SK-N-SH (cell line): ENCODE measurements around the gene MYO5C. TPM values are rescaled to one million over a fixed set of nuclear protein-coding genes. Genes with fewer than 3 reads are reported as not detected.

ENCODE experiments used
- CTCF ChIA-PET: fragments of 300-600, 350-600 bp; formaldehyde crosslinking; extraction: SDS; loops from one replicate; lab custom pipeline; 2021; lab: Yijun Ruan, JAX
- POLR2A ChIA-PET: fragments of 350-600 bp; sonication (Branson Sonifier 250); formaldehyde crosslinking; extraction: SDS; loops from one replicate; lab custom pipeline; 2020; ENCODE audit warnings: antibody characterized with exemption, inconsistent platforms; lab: Yijun Ruan, JAX
- DNase-seq: peaks from one replicate; pipeline ENCODE4 v3.0.0; 2012
- H2AFZ ChIP-seq: fragments of 200-600 bp; sonication (generic); 2 replicates; pipeline ENCODE4 v1.8.1; 2016; ENCODE audit warnings: antibody characterized with exemption, mild to moderate bottlenecking, low read depth
- H3F3A ChIP-seq: fragments of 200-600 bp; sonication (generic); replicated peaks from 2 replicates; pipeline ENCODE3; 2016; ENCODE audit warnings: antibody characterized with exemption, mild to moderate bottlenecking; ENCODE audit not compliant: insufficient read depth
- H3K27ac ChIP-seq, 2 experiments: fragments of 200-500 bp in 1 of 2; fragments of 200-600 bp in 1 of 2; sonication (Bioruptor generic) in 1 of 2; sonication (generic), shearing (Covaris generic) in 1 of 2; 2 replicates each; pipeline versions ENCODE4 v1.5.1 to v1.6.1; 2014 to 2016; ENCODE audit warnings: low read depth in 2 of 2, inconsistent platforms in 1 of 2, low read length in 1 of 2, mild to moderate bottlenecking in 1 of 2, mixed read lengths in 1 of 2
- H3K27me3 ChIP-seq: fragments of 200-600 bp; sonication (generic), shearing (Covaris generic); 2 replicates; pipeline ENCODE4 v1.6.1; 2016; ENCODE audit warnings: mixed run types; ENCODE audit not compliant: insufficient read depth
- H3K36me3 ChIP-seq, 2 experiments: fragments of 200-500 bp in 1 of 2; fragments of 200-600 bp in 1 of 2; sonication (Bioruptor generic) in 1 of 2; sonication (generic) in 1 of 2; replicated peaks in 1 of 2; 2 replicates each; pipeline versions ENCODE3 to v1.5.1; 2014 to 2016; ENCODE audit warnings: low read length in 1 of 2, mild to moderate bottlenecking in 1 of 2; ENCODE audit not compliant: insufficient read depth in 2 of 2, control insufficient read depth in 1 of 2
- H3K4me1 ChIP-seq, 2 experiments: fragments of 200-500 bp in 1 of 2; fragments of 200-600 bp in 1 of 2; sonication (Bioruptor generic) in 1 of 2; sonication (generic), shearing (Covaris generic) in 1 of 2; 2 replicates each; pipeline versions ENCODE4 v1.5.1 to v1.6.1; 2014 to 2016; ENCODE audit warnings: low read depth in 1 of 2, low read length in 1 of 2, mixed run types in 1 of 2; ENCODE audit not compliant: insufficient read depth in 2 of 2, control insufficient read depth in 1 of 2
- H3K4me2 ChIP-seq: fragments of 200-600 bp; sonication (generic), shearing (Covaris generic); 2 replicates; pipeline ENCODE4 v1.6.1; 2017; ENCODE audit warnings: mixed run types
- H3K4me3 ChIP-seq, 2 experiments: fragments of 200-500 bp in 1 of 2; fragments of 200-600 bp in 1 of 2; sonication (Bioruptor generic) in 1 of 2; sonication (generic), shearing (Covaris generic) in 1 of 2; 2 replicates each; pipeline versions ENCODE4 v1.5.1 to v1.8.1; 2014 to 2016; ENCODE audit warnings: low read depth in 2 of 2, inconsistent platforms in 1 of 2, low read length in 1 of 2, mild to moderate bottlenecking in 1 of 2, mixed read lengths in 1 of 2, moderate library complexity in 1 of 2
- H3K79me2 ChIP-seq: fragments of 200-600 bp; sonication (generic); 2 replicates; pipeline ENCODE4 v1.8.1; 2017; ENCODE audit warnings: mild to moderate bottlenecking; ENCODE audit not compliant: insufficient read depth
- H3K9ac ChIP-seq: fragments of 200-600 bp; sonication (generic); 2 replicates; pipeline ENCODE4 v1.6.1; 2017; ENCODE audit warnings: mixed run types
- H3K9me2 ChIP-seq: fragments of 200-600 bp; sonication (generic); 2 replicates; pipeline ENCODE4 v1.6.1; 2017; ENCODE audit warnings: mixed run types
- H3K9me3 ChIP-seq: fragments of 200-600 bp; sonication (generic); 2 replicates; pipeline ENCODE4 v1.6.1; 2017; ENCODE audit warnings: mixed run types, mild to moderate bottlenecking, moderate library complexity
- H4K20me1 ChIP-seq: fragments of 200-600 bp; sonication (generic); 2 replicates; pipeline ENCODE4 v1.6.1; 2017; ENCODE audit warnings: mild to moderate bottlenecking, mixed run types; ENCODE audit not compliant: insufficient read depth
- CHD2 ChIP-seq: fragments of 150-350 bp; IDR thresholded peaks from 2 replicates; pipeline ENCODE4 v1.6.1; 2018; ENCODE audit warnings: low read length; ENCODE audit not compliant: partially characterized antibody
- CTCF ChIP-seq: fragments of 200-600 bp; sonication (generic); IDR thresholded peaks from 2 replicates; pipeline ENCODE4 v1.6.1; 2017; ENCODE audit warnings: antibody characterized with exemption, mild to moderate bottlenecking, moderate library complexity
- FOSL2 ChIP-seq: IDR thresholded peaks from 2 replicates; pipeline ENCODE4 v1.4.0; 2012; ENCODE audit warnings: low read depth, mild to moderate bottlenecking, moderate library complexity, borderline replicate concordance
- FOXJ3 ChIP-seq: sonication (generic); formaldehyde crosslinking; IDR thresholded peaks from 2 replicates; pipeline ENCODE4 v1.5.1; 2020; ENCODE audit warnings: mild to moderate bottlenecking, missing genetic modification reagents
- GATA2 ChIP-seq: sonication (generic); formaldehyde crosslinking; IDR thresholded peaks from 2 replicates; pipeline ENCODE4 v1.5.0; 2020; ENCODE audit warnings: mild to moderate bottlenecking, missing genetic modification reagents
- JUND ChIP-seq: IDR thresholded peaks from 2 replicates; pipeline ENCODE4 v1.4.0; 2012
- MEF2A ChIP-seq: IDR thresholded peaks from 2 replicates; pipeline ENCODE4 v1.4.0; 2012; ENCODE audit warnings: low read depth, borderline replicate concordance
- NFIC ChIP-seq: IDR thresholded peaks from 2 replicates; pipeline ENCODE4 v1.4.0; 2012; ENCODE audit warnings: borderline replicate concordance
- NRF1 ChIP-seq: IDR thresholded peaks from 2 replicates; pipeline ENCODE4 v1.6.1; 2012; ENCODE audit warnings: low read depth, mild to moderate bottlenecking, low read length
- POLR2AphosphoS5 ChIP-seq: IDR thresholded peaks from 2 replicates; pipeline ENCODE4 v1.6.1; 2012; ENCODE audit warnings: low read depth, low read length
- RCOR1 ChIP-seq: fragments of 150-350 bp; IDR thresholded peaks from 2 replicates; pipeline ENCODE4 v1.6.1; 2017; ENCODE audit warnings: antibody characterized with exemption, low read length
- RXRA ChIP-seq: IDR thresholded peaks from 2 replicates; pipeline ENCODE4 v1.4.0; 2012; ENCODE audit warnings: low read depth, mild to moderate bottlenecking, borderline replicate concordance
- SIN3A ChIP-seq: IDR thresholded peaks from 2 replicates; pipeline ENCODE4 v1.6.1; 2012; ENCODE audit warnings: low read depth, mild to moderate bottlenecking, low read length, moderate library complexity, borderline replicate concordance
- TCF12 ChIP-seq: IDR thresholded peaks from 2 replicates; pipeline ENCODE4 v1.4.0; 2012
- USF2 ChIP-seq: fragments of 150-350 bp; IDR thresholded peaks from 2 replicates; pipeline ENCODE4 v1.6.1; 2017; ENCODE audit warnings: antibody characterized with exemption, low read length, low read depth, borderline replicate concordance
- YY1 ChIP-seq: IDR thresholded peaks from 2 replicates; pipeline ENCODE4 v1.4.0; 2012; ENCODE audit warnings: low read depth, mild to moderate bottlenecking
- WGBS: methylation state at CpG from one replicate; pipeline ENCODE4 v1.1.6; 2017; ENCODE audit warnings: low lambda C conversion rate; 5-methylcytosine and 5-hydroxymethylcytosine counted together
- polyA plus RNA-seq, 3 experiments: library from polyadenylated mRNA; depleted of rRNA; stranded (reverse); fragments of >200 nt; gene quantifications; 2 replicates each; pipeline ENCODE4 v1.2.3, GENCODE V29; 2012
- TF ChIP-seq, protein P1 (sequence below): IDR thresholded peaks from 2 replicates; pipeline ENCODE4 v1.4.0; 2012; ENCODE audit warnings: low read depth
- TF ChIP-seq, protein P2 (sequence below): IDR thresholded peaks from 2 replicates; pipeline ENCODE4 v1.6.1; 2012; ENCODE audit warnings: mild to moderate bottlenecking, low read depth, low read length, moderate library complexity
- TF ChIP-seq, protein P3 (sequence below): IDR thresholded peaks from 2 replicates; pipeline ENCODE4 v1.4.0; 2012; ENCODE audit warnings: low read depth, borderline replicate concordance

The MYO5C gene
- polyA plus RNA-seq, 1 of the 3 experiments (the other 2 are of a cell fraction) = 0.99 TPM

- Histone ChIP-seq H3K4me1 (peaks cover 0 to 2% of the 10 kb centered on the region in 2 experiments; a peak in 1 of 4 replicates), H3K9me2 (no peaks in the 10 kb centered on the region), H3F3A (no peaks in the 10 kb centered on the region), H3K4me2 (no peak overlapping the region), H3K36me3 (no peaks in the 10 kb centered on the region), H3K27ac (no peak overlapping the region), H3K4me3 (no peak overlapping the region), H2AFZ (no peak overlapping the region), H3K9me3 (no peaks in the 10 kb centered on the region), H3K27me3 (no peaks in the 10 kb centered on the region), H3K9ac (no peak overlapping the region), H3K79me2 (no peaks in the 10 kb centered on the region), H4K20me1 (no peaks in the 10 kb centered on the region)
- ChIA-PET CTCF (interaction anchor here (0.8 to 5.6 kb wide), 2 partner anchors 8 to 21 kb away, joined by 3 to 37 read pairs; no protein-coding TSS in a partner anchor), POLR2A (no interaction called here)
- TF ChIP-seq MEF2A (no peak), FOXJ3 (CRISPR knock-in tag) (no peak), GATA2 (CRISPR knock-in tag) (no peak), FOSL2 (no peak), JUND (no peak), NFIC (no peak), NRF1 (no peak), SIN3A (no peak), YY1 (no peak), CHD2 (no peak), USF2 (no peak)
- TF ChIP-seq, protein P1, sequence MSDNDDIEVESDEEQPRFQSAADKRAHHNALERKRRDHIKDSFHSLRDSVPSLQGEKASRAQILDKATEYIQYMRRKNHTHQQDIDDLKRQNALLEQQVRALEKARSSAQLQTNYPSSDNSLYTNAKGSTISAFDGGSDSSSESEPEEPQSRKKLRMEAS = no peak
- WGBS = 82% methylated on average over 6 of the region's 8 CpGs
- no peak for DNase-seq
Measured at GRCh38 chr15:52236013-52236412, 59.6 kb downstream of the MYO5C start.

DNA sequence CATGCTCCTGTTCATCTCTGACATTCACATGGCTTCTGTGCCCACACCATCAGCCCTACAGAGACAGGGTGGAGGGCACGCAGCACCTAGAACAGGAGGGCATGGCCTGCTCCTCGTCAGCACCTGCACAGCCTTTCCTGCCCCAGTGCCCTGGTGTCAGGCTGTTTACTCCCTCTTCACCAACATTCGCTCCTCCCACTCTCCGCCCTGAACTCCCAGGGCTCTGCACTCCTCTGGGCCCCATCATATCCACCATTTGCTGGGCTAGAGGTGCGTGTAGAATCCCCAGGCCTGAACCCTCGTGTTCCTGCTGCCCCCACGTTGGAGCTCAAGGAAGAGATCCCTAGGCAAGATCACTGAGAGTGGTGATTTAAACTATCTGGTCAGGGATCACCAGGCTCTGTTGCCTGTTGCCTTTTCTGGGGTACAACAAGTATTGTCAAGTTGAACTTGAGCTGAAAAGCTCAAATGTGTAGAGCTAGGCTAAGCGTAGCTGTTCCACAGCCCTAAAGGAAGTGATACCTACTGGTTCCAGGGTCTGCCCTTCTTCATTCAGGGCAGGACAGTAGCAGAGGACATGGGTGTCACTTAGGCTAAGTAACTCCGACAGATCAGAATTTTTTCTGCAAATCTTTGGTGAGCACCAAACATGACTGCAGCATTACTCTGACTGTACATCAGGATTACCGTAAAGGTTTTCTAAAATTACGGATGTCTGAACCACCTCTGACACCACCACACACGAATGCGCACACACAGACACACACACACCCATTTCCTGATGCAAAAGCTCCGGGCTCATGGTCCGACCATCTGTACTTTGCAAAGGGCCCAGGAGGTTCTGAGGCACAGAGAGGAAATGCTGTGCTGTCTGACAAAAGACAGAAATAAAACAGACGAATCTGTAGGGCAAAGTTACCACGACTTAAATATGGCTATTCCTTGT is 60.7 kb downstream of the MYO5C start:
- Histone ChIP-seq H3K36me3 (no peaks in the 10 kb centered on the region), H3K9me3 (no peaks in the 10 kb centered on the region), H3K9ac (no peak overlapping the region), H3K27ac (no peak overlapping the region), H3K27me3 (no peaks in the 10 kb centered on the region), H3F3A (no peaks in the 10 kb centered on the region), H3K9me2 (no peaks in the 10 kb centered on the region), H4K20me1 (no peaks in the 10 kb centered on the region), H3K4me2 (no peak overlapping the region), H3K4me1 (peaks cover 0 to 2% of the 10 kb centered on the region in 2 experiments; a peak in 1 of 4 replicates), H3K4me3 (no peak overlapping the region), H2AFZ (no peak overlapping the region), H3K79me2 (no peaks in the 10 kb centered on the region)
- CTCF ChIA-PET = interaction anchor here (0.8 to 5.4 kb wide), 3 partner anchors 21 to 27 kb away, joined by 3 to 22 read pairs (median 3); no protein-coding TSS in a partner anchor
- POLR2A ChIA-PET = no interaction called here
- 73% methylated on average over 15 of the region's 17 CpGs for WGBS
- DNase-seq = no peak
- no peak for TF ChIP-seq USF2
- TF ChIP-seq TCF12 = no peak
- TF ChIP-seq CTCF = no peak
- no peak for TF ChIP-seq POLR2AphosphoS5
- TF ChIP-seq, protein P2, sequence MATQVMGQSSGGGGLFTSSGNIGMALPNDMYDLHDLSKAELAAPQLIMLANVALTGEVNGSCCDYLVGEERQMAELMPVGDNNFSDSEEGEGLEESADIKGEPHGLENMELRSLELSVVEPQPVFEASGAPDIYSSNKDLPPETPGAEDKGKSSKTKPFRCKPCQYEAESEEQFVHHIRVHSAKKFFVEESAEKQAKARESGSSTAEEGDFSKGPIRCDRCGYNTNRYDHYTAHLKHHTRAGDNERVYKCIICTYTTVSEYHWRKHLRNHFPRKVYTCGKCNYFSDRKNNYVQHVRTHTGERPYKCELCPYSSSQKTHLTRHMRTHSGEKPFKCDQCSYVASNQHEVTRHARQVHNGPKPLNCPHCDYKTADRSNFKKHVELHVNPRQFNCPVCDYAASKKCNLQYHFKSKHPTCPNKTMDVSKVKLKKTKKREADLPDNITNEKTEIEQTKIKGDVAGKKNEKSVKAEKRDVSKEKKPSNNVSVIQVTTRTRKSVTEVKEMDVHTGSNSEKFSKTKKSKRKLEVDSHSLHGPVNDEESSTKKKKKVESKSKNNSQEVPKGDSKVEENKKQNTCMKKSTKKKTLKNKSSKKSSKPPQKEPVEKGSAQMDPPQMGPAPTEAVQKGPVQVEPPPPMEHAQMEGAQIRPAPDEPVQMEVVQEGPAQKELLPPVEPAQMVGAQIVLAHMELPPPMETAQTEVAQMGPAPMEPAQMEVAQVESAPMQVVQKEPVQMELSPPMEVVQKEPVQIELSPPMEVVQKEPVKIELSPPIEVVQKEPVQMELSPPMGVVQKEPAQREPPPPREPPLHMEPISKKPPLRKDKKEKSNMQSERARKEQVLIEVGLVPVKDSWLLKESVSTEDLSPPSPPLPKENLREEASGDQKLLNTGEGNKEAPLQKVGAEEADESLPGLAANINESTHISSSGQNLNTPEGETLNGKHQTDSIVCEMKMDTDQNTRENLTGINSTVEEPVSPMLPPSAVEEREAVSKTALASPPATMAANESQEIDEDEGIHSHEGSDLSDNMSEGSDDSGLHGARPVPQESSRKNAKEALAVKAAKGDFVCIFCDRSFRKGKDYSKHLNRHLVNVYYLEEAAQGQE = no peak
- TF ChIP-seq RCOR1 = no peak
- TF ChIP-seq, protein P3, sequence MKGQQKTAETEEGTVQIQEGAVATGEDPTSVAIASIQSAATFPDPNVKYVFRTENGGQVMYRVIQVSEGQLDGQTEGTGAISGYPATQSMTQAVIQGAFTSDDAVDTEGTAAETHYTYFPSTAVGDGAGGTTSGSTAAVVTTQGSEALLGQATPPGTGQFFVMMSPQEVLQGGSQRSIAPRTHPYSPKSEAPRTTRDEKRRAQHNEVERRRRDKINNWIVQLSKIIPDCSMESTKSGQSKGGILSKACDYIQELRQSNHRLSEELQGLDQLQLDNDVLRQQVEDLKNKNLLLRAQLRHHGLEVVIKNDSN = no peak
- no peak for TF ChIP-seq RXRA
